CD4-positive, alpha-beta T cell treated with Interferon alpha-2 for 1 hour (primary cell): ENCODE results near the gene DDX31.
"Not testable (repeated sequence)": the region's sequence is repeated elsewhere in the genome, so short reads cannot be mapped to it uniquely, and the experiment has no call there.

ENCODE experiments used
- DNase-seq, 2 donors: peaks; one replicate each; pipeline ENCODE4 v3.0.0-alpha.2; 2020 to 2022

DDX31 gene

DNA sequence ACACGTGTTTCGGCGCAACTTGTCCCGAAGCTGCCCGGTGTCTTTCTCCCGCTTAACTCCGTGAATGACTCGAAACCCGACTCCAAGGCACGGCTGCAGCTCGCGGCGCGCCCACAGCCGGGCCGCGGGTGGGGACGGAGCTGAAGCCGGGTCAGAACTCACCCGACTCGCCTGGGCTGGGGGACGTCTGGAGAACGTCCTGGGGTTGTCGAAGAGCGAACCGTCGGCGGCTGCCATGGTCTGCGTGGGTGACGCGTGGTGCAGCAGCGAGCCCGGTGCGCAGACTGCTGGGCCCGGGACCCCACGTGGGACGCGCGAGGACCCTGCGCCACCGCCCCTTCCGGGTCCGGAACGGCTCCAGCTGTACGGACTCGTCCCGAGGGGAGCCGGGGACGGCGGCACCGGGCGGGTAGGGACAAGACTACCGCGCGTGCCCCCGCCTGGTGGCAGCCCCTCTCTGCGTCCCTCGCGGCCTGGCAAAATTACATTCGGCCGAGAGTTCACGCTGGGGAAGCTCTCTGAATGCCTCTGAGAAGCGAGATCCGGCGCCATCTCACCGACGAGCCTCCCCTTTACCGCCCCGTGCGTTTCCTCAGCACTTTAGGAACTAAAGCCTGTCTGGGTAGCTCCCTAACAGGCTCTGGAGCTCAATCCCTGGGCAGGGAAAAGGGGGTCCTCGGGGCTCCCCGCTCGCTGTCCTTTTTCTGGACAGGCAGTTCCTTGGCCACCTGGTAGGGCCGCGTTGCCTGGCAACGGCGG is at the start of gene DDX31:
Gene DDX31 (minus strand): TSS at position 286 of the 759 bp plus-strand sequence. CDS start 49 bp downstream, at position 237.
- DNase-seq = peak; percentile 86 to 90

DNA sequence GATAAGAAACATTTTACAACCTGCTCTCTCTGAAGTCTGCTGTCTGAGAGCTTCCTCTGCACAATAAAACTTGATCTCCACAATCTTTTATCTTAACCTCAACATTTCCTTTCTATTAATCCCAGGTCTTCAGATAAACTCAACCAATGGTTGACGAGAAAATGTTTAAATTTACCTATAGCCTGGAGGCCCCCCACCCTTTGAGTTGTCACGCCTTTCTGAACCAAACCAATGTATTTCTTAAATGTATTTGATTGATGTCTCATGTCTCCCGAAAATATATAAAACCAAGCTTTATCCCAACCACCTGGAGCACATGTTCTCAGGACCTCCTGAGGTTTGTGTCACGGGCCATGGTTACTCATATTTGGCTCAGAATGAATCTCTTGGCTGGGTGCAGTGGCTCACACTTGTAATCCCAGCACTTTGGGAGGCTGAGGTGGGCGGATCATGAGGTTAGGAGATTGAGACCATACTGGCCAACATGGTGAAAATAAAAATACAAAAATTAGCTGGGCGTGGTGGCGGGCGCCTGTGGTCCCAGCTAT is 48.7 kb upstream of the DDX31 start:
- not testable (repeated sequence) for DNase-seq

DNA sequence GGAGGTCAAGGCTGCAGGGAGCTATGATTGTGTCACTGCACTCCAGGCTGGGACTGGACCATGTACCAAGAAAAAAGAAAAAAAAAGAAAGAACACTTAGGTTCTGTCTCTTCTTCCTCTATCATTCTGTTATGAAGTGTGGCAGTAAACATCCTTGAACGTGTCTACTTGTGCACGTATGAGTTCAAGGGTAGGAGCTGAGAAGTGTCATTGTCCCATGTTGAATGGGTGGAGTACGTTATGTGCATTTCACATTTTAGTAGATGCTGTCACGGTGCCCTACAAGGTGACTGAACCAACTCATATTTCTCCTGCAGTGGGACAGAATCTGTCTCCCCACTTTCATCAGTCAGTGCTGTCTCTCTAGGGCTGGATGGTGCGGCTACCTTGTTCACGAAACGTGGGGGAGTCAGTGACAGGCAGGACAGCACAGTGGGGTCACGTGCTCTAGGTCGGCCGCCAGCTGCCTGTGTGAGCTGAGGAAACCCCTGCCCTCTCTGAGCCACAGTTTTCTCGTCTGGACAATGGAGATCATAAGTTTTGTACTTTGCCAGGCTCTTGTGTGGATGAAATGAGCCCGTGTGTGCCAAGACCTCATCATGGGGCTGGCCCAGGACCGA is 47.7 kb upstream of the DDX31 start:
- no peak for DNase-seq

DNA sequence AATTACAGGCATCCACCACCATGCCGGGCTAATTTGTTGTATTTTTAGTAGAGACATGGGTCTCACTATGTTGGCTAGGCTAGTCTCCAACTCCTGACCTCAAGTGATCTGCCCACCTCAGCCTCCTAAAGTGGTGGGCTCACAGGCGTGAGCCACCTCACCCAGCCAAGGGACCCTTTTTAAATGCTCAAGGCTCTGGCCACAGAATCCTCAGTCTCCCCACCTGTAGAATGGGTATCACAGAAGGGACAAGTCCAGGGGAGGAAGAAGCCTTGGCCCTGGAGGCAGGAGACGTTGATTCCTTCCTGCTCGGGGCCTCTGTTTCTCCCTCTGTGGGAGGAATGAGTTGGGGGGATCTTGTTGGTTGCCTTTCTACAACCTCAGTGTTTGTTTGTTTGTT is 46.2 kb upstream of the DDX31 start:
- DNase-seq = no peak

DNA sequence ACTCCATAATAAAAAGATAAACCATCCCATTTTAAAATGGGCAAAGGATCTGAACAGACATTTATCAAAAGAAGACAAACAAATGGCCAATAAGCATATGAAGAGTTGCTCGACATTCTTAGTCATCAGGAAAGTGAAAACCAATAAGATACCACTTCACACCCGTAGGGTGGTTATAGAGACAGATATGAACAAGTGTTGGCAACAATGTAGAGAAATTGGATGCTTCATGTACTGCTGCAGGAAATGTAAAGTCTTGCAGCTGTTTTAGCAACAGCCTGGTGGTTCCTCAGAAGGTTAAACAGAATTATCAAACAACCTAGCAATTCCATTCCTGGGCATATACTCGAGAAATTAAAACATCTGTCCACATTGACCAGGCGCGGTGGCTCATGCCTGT is 43.0 kb upstream of the DDX31 start:
- DNase-seq = no peak

DNA sequence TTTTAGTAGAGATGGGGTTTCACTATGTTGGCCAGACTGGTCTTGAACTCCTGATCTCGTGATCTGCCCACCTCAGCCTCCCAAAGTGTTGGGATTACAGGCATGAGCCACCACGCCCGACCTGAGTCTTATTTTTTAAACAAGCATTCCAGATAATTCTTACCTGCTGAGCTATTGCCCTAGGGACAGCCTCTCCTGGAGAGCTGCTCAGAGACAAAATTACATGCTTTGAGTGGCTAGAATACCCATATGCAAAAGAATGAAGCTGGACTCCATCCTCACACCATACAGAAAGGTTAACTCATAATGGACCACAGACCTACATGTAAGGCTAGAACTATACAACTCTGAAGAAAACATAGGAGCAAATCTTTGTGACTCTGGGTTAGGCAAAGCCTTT is 42.1 kb upstream of the DDX31 start:
- no peak for DNase-seq

DNA sequence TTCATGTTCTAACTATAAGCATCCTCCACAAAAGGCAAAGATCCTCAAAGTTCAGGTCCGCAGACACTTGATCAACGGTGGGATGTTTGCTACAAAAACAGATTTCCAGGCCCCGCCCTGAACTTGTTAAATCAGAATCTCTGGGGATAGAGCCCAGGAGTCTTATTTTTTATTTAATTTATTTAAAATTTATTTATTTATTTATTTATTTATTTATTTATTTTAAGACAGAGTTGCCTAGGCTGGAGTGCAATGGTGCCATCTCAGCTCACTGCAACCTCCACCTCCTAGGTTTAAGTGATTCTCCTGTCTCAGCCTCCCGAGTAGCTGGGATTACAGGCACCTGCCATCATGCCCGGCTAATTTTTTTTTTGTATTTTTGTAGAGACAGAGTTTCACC is 41.4 kb upstream of the DDX31 start:
- not testable (repeated sequence) for DNase-seq

DNA sequence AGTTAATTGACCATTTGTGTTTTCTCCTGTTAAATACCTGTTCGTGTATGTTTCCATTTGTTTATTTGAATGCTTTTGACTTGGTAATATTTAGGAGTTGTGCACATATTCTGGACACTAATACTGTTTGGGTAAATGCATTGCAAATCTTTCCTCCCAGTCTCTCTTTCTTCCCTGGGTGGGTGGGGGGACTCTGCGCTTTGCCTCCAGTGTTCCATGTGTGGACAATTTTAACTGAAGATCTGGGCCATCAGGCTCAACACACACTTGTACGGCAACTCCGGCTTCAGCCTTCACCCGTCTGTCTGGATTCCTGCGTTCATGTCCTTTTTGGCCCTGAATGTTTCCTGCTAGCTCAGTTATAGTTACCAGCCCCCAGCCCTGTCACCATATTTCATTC is 40.5 kb upstream of the DDX31 start:
- no peak for DNase-seq

DNA sequence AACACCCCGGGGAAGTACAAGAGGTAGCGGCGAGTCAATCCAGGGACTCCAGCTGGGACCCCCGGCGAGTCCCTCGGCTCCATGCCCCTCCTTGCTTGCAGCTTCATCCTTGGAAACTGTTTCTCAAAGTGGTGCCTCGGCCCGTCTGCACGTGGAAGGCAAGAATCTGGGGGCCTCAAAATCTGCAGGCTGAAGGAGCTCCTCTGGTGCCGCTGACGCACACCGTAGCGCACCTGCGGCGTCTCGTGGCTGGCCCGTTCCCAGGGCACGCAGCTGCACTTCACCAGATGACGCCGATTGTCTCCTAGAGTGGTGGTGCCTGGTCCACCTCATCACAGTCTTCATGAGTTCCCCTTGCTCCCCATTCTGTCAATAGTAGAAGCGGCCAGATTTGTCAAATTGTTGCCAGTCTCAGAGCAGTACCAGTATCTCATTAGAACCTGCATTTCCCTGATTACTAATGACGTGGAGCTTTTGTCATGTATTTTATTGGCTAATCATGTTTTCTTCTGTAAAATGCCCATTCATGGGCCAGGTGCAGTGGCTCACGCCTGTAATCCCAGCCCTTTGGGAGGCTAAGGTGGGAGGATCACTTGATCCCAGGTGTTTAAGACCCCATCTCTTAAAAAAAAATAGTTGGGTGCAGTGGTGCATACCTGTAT is 39.1 kb upstream of the DDX31 start:
- no peak for DNase-seq

DNA sequence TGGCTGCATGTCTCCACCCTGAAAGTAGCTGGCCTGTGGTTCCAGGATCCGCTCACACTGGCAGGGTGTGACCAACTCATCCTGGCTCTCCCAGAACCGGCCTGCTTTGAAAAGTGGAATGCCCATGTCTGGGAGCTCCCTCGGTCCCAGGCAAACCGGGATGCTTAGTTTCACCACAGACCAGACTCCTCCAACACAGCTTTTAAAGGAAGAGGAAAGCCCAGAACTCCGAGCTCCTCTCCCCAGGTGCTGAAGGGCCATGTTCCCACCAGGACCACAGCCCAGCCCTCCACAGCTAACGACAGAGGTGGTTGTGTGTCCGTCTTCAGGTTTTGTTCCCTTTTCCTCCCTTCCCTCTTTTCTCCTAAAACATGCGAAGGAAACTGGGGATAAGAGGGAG is 38.5 kb upstream of the DDX31 start:
- no peak for DNase-seq

DNA sequence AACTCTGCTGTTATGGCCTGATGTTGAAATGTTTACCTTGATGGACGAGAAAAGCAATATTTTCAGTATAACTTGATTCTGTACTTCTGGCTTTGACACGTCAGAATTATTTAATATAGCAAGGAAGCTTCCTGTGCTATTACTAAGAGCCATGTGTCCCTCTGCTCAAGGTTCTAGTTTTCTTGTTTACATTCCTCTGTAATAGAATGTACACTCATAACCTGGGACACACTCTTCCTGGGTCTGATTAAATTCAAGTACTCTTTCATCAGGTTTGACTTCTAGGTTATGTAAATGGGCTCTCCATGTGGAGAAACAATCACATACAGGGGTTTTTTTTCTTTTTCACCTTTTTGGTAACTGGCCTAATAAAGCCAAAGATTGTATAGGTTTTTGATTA is 33.6 kb upstream of the DDX31 start:
- no peak for DNase-seq

DNA sequence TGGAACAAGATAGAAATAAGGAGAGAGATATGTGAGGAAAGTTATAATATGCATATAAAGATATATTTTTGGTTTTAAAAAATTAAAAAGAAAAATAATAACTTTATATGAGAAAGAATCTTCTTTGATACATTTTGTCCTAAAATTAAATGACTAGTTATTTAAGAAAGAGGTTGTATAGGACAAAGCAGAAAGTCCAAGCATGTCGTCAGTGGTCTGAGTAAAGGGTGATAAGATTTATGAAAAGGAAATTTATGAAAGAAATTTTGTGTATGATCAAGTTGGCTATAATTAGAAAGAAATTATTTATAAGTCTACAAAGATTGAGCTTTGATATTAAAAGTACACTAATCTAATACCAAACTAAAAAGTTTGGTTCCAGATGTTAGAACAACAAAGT is 32.5 kb upstream of the DDX31 start:
- DNase-seq = no peak

DNA sequence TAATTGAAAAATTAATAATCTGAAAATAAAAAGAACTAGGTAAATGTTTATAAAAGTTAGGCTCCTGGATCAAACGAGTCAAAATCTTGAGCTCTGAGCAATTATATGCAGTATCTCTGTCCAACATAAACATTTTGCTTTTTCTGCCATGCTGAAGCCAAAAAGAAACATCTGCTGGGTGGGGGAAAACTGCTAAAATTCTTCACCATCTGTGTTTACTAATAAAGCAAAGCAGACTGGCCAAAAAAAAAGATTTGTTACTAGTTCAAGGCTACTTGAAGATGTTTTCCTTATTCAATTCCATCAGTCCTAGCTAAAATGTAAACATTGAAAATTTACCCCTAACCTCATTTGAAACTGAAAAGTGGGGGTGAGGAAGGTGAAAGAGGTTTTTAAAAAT is 30.2 kb upstream of the DDX31 start:
- DNase-seq = no peak

DNA sequence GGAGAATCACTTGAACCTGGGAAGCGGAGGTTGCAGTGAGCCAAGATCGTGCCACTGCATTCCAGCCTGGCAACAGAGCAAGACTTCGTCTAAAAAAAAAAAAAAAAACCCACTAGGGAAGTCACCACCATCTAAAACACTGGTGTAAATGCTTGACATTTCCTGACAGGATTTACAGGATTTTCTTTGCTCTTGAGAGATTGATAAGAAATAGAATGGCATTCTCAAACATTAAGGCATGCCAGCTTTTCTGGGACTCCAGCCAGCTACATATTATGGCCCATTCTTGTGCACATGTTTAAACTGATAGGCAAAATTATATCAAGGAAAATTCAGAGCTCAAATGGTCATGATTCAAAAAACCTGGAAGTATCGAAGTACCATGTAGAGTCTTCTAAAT is 29.2 kb upstream of the DDX31 start:
- no peak for DNase-seq

DNA sequence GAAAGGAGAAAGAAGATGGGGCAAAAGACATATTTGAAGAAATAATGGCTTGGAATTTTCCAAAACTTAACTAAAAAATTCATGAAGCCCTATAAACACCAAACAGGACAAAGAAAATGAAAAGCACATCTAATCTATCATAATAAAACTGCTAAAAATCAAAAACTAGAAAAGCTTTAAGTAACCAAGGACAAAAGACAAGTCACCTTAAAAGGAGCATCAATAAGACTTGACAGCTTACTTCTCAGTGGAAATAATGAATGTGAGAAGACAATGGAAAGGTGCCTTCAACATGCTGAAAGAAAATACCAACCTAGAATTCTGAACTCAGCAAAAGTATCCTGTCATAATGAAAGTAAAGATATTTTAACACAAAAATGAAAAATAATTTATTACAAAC is 27.4 kb upstream of the DDX31 start:
- DNase-seq = no peak

DNA sequence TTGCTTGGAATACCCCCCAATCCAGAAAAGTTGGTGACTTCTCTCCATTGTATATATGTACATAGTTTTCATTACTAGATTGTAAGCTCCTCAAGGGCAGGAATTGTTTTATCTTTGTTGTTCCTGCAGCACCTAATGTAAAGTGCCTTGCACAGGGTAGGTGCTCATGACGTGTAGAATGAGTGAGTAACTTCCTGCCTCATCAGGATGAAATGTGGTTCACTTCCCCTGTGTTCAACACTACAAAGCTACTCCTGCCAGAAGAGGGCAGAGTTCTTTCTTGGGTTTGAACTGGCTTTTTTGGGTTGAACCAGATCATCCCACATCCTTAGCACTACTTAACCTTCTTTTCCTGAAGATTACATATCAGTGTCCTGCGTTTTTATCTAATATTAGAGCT is 24.4 kb upstream of the DDX31 start:
- peak; percentile 2 to 35 for DNase-seq

DNA sequence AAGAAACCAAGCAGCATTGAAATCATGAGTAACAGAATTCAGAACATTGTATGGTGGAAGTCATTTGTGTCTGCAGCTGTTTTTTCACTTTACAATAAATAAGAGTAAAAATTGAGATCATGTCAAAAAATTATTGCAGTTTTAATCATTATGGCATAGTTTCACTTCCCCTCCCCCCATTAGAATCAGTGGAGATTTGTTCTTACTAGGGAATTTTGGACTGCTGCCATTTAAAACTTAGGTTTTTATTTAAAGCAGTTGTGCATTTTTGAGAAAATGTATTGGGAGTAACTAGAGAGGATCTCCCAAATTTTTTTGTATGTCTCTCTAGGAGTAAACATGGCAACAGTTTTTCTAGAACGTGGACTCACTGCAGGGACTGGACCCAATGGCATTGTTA is 20.9 kb upstream of the DDX31 start:
- DNase-seq = no peak

DNA sequence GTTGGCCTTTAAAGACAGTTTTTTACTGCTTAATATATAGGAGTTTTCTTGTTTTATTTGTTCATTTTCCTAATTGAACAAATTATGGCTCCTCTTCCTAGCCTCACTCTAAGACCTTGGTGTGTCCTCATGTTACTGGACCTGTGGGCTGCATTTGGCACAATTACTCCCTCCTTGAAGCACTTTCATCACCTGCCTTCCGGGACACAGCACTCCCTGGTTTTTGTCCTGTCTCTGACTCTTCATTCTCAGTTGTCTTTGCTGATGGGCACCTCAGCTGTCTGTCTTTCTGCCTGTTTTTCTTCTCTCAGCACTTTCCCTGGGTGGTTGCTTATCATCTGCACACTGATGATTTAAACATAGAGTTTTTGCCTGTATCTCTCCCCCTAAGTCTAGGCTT is 14.1 kb upstream of the DDX31 start:
- no peak for DNase-seq

DNA sequence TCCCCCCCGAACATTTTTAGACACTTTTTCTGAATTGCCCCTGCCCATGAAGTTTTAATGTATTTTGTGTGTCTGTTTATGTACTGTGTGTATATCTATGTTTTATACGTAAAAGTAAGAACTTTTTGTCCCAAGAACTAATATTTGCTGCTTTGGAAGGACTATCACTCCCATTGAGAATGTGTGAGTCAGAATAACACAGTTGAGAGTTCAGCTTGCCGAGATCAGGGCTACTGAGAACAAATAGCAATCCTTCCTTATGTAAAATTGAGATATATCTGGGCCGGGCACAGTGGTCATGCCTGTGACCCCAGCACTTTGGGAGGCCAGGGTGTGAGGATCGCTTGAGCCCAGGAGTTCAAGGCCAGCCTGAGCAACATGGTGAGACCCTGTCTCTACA is 11.8 kb upstream of the DDX31 start:
- no peak for DNase-seq

DNA sequence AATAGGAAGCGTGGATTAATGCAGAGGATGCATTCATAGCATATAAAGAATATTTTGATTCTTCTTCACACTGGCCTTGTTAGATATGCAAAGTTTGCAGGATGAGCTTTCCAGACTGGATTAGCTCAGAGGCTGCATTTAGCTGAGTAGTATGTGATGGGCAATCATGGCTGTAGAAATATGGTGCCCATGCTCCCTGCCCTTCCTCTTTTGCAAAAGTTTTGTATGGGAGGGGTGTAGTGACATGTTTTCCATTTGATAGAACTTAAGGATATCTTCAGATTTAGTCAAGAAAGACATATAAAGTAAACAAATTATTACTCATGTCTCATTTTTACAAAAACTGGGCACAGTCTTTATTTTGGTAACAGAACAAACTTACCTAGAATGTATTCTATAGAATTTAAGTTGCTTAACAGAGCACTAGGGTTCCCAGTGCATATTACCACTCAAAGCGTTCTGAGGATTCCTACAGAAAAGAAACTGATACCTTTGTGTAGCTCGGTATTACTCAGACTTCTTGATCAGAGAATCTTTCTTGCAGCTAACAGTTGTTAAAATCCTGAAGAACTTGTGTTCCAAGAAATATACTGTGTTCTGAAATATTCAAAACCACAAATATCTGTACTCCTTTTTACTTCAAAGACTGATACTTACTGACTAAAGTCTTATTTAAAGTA is 10.3 kb upstream of the DDX31 start:
- no peak for DNase-seq

DNA sequence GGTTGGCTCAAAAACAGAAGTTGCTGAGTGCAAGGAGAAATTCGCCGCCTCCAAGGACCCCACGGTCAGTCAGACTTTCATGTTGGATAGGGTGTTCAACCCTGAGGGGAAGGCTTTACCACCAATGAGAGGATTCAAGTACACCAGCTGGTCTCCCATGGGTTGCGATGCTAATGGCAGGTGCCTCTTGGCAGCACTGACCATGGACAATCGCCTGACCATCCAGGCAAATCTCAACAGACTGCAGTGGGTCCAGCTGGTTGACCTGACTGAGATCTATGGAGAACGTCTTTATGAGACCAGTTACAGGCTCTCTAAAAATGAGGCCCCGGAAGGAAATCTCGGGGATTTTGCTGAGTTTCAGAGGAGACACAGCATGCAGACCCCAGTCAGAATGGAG is 8.2 kb upstream of the DDX31 start:
- no peak for DNase-seq

DNA sequence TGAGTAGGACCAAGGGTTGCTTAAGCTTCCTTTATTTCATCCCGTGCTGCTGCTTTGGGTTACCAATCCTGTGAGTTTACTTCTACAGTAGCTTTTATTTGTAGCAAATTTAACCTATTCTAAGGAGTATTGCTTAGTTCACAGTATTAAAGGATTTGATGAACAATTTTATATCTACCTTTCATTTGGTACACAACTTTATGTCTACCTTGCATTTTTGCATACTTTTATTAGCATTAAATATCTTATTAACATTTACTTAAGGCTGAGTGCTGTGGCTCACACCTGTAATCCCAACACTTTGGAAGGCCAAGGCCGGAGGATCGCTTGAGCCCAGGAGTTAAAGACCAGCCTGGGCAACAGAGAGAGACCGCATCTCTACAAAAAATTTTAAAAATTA is 4.7 kb upstream of the DDX31 start:
- no peak for DNase-seq

DNA sequence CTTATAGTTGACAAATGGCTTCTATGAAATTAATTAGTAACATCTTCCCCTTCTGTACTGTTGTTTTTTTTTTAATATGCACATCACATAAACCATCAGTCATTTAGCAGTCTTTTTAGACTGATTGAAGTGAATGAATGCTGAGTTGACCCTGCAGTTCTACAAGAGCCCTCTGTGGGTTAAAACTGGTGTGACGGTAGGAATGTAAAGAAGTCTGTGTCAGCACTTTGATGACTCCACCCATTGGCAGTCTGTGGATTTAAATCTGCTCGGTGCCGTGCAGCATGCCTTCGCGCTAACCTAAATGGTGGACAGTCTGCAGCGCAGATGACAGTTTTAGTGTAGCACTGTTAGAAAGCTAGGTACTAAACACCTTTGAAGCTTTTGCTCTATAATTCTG is 3.6 kb upstream of the DDX31 start:
- DNase-seq = no peak

DNA sequence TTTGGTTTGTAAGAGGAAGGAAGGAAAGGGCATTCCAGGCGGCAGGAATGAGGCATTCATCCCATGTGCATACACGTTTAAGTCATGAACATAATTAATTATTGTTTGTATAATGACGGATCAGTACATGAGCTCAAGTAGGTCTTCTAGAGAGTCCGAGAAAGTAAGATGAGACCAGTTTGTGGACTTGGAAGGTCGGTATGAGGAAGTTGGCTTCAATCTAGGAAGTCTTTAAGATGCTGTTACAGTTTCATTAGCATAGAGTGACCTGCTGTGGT is 2.6 kb upstream of the DDX31 start:
- DNase-seq = no peak
